ENCODE results near the gene RNF214.
"Not testable (repeated sequence)": the region's sequence is repeated elsewhere in the genome, so short reads cannot be mapped to it uniquely, and the experiment has no call there.

The RNF214 gene

GRCh38 chr11:117256573-117256972 is 24.1 kb downstream of the RNF214 start:
- no peak overlapping the region for H3K4me2 ChIP-seq (ENCODE audit: low read depth, low read length, poor library complexity, severe bottlenecking)
- no peak overlapping the region for H3K9ac ChIP-seq (ENCODE audit: low read depth, low read length, poor library complexity, severe bottlenecking)
- no peak for TF ChIP-seq CTCF (conservative IDR thresholded peaks at IDR 0.05; ENCODE audit: low read length)
- no peak for TF ChIP-seq EZH2phosphoT487 (IDR thresholded peaks at IDR 0.05; ENCODE audit: borderline replicate concordance)
- no peaks in the 10 kb centered on the region for H4K20me1 ChIP-seq (ENCODE audit: insufficient read depth, low read length, poor library complexity, severe bottlenecking)
- H3K4me3 ChIP-seq (ENCODE audit: low read length, poor library complexity, severe bottlenecking), result no peak overlapping the region
- H3K27me3 ChIP-seq (ENCODE audit: insufficient read depth, low read length, poor library complexity, severe bottlenecking), result no peaks in the 10 kb centered on the region
- no peaks in the 10 kb centered on the region for H3K4me1 ChIP-seq (ENCODE audit: insufficient read depth, low read length, poor library complexity, severe bottlenecking)
- H3K79me2 ChIP-seq (ENCODE audit: insufficient read depth, low read length), result no peaks in the 10 kb centered on the region
- H3K9me2 ChIP-seq (replicated peaks; ENCODE audit: low read depth, low read length), result no peaks in the 10 kb centered on the region
- no peak overlapping the region for H2AFZ ChIP-seq (ENCODE audit: low read length)
- H3K36me3 ChIP-seq (ENCODE audit: insufficient read depth, low read length), result no peaks in the 10 kb centered on the region; the same call in none of the 2 replicates
- no peaks in the 10 kb centered on the region for H3F3A ChIP-seq (ENCODE audit: low read depth)
- no peaks in the 10 kb centered on the region for H3K9me3 ChIP-seq (ENCODE audit: insufficient read depth, low read depth, low read length)

- Histone ChIP-seq H3K27me3 (ENCODE audit: insufficient read depth, low read length, poor library complexity, severe bottlenecking) (no peaks in the 10 kb centered on the region), H3K4me2 (ENCODE audit: low read depth, low read length, poor library complexity, severe bottlenecking) (no peak overlapping the region), H3K9me2 (replicated peaks; ENCODE audit: low read depth, low read length) (no peaks in the 10 kb centered on the region), H3K36me3 (ENCODE audit: insufficient read depth, low read length) (no peaks in the 10 kb centered on the region; the same call in none of the 2 replicates), H3F3A (ENCODE audit: low read depth) (no peaks in the 10 kb centered on the region), H3K4me3 (ENCODE audit: low read length, poor library complexity, severe bottlenecking) (no peak overlapping the region), H3K4me1 (ENCODE audit: insufficient read depth, low read length, poor library complexity, severe bottlenecking) (no peaks in the 10 kb centered on the region), H3K9me3 (ENCODE audit: insufficient read depth, low read depth, low read length) (no peaks in the 10 kb centered on the region), H3K9ac (ENCODE audit: low read depth, low read length, poor library complexity, severe bottlenecking) (no peak overlapping the region), H3K79me2 (ENCODE audit: insufficient read depth, low read length) (no peaks in the 10 kb centered on the region), H4K20me1 (ENCODE audit: insufficient read depth, low read length, poor library complexity, severe bottlenecking) (no peaks in the 10 kb centered on the region), H2AFZ (ENCODE audit: low read length) (no peak overlapping the region)
- TF ChIP-seq CTCF (conservative IDR thresholded peaks at IDR 0.05; ENCODE audit: low read length), result no peak
- no peak for TF ChIP-seq EZH2phosphoT487 (IDR thresholded peaks at IDR 0.05; ENCODE audit: borderline replicate concordance)
These were observed 26.1 kb downstream of the RNF214 start for GRCh38 chr11:117258576-117258975.

- Histone ChIP-seq H4K20me1 (ENCODE audit: insufficient read depth, low read length, poor library complexity, severe bottlenecking) (no peaks in the 10 kb centered on the region), H3K36me3 (ENCODE audit: insufficient read depth, low read length) (no peaks in the 10 kb centered on the region; the same call in none of the 2 replicates), H3K9ac (ENCODE audit: low read depth, low read length, poor library complexity, severe bottlenecking) (no peak overlapping the region), H3K27me3 (ENCODE audit: insufficient read depth, low read length, poor library complexity, severe bottlenecking) (no peaks in the 10 kb centered on the region), H2AFZ (ENCODE audit: low read length) (no peak overlapping the region), H3K9me3 (ENCODE audit: insufficient read depth, low read depth, low read length) (no peaks in the 10 kb centered on the region), H3K9me2 (replicated peaks; ENCODE audit: low read depth, low read length) (no peaks in the 10 kb centered on the region), H3K4me3 (ENCODE audit: low read length, poor library complexity, severe bottlenecking) (no peak overlapping the region), H3K79me2 (ENCODE audit: insufficient read depth, low read length) (no peaks in the 10 kb centered on the region), H3K4me2 (ENCODE audit: low read depth, low read length, poor library complexity, severe bottlenecking) (no peak overlapping the region), H3F3A (ENCODE audit: low read depth) (no peaks in the 10 kb centered on the region), H3K4me1 (ENCODE audit: insufficient read depth, low read length, poor library complexity, severe bottlenecking) (no peaks in the 10 kb centered on the region)
- TF ChIP-seq EZH2phosphoT487 (IDR thresholded peaks at IDR 0.05; ENCODE audit: borderline replicate concordance) (no peak), CTCF (conservative IDR thresholded peaks at IDR 0.05; ENCODE audit: low read length) (no peak)
These were observed 26.9 kb downstream of the RNF214 start for GRCh38 chr11:117259417-117259816.

- not testable (repeated sequence) for H3K9ac ChIP-seq (ENCODE audit: low read depth, low read length, poor library complexity, severe bottlenecking); H3K4me2 ChIP-seq (ENCODE audit: low read depth, low read length, poor library complexity, severe bottlenecking); H3K4me1 ChIP-seq (ENCODE audit: insufficient read depth, low read length, poor library complexity, severe bottlenecking); H3K4me3 ChIP-seq (ENCODE audit: low read length, poor library complexity, severe bottlenecking); H3K9me3 ChIP-seq (ENCODE audit: insufficient read depth, low read depth, low read length); H3K79me2 ChIP-seq (ENCODE audit: insufficient read depth, low read length); H3F3A ChIP-seq (ENCODE audit: low read depth); H4K20me1 ChIP-seq (ENCODE audit: insufficient read depth, low read length, poor library complexity, severe bottlenecking); H2AFZ ChIP-seq (ENCODE audit: low read length); H3K9me2 ChIP-seq (replicated peaks; ENCODE audit: low read depth, low read length); H3K36me3 ChIP-seq (ENCODE audit: insufficient read depth, low read length); H3K27me3 ChIP-seq (ENCODE audit: insufficient read depth, low read length, poor library complexity, severe bottlenecking)
These were observed 32.3 kb downstream of the RNF214 start for GRCh38 chr11:117264624-117265323.
